Activated CD4-positive, alpha-beta memory T cell treated with anti-CD3 and anti-CD28 coated beads, Interleukin-2, amount 10 ng/mL, durations not matched to agents 7 days and 5 days (primary cell): ENCODE measurements around the gene CHD3. TPM values are rescaled to one million over a fixed set of nuclear protein-coding genes. Genes with fewer than 3 reads are reported as not detected.

Experiments used
- CTCF ChIA-PET: fragments of 350-600 bp; sonication (Branson Sonifier 250); formaldehyde crosslinking; loops from one replicate; lab custom pipeline; 2021; ENCODE audit warnings: antibody characterized with exemption, inconsistent platforms; lab: Charles Lee
- POLR2A ChIA-PET: fragments of 350-600 bp; sonication (Branson Sonifier 250); formaldehyde crosslinking; loops from one replicate; lab custom pipeline; 2021; ENCODE audit warnings: antibody characterized with exemption; lab: Charles Lee
- DNase-seq: peaks from one replicate; pipeline ENCODE4 v3.0.0-alpha.2; 2020
- H3K27ac Mint-ChIP-seq: one replicate; pipeline ENCODE4 v1.8.0; 2021; ENCODE audit warnings: mild to moderate bottlenecking, mixed read lengths
- H3K27me3 Mint-ChIP-seq: one replicate; pipeline ENCODE4 v1.8.0; 2021; ENCODE audit warnings: mixed read lengths
- H3K36me3 Mint-ChIP-seq: one replicate; pipeline ENCODE4 v1.8.0; 2021; ENCODE audit warnings: low read depth, mixed read lengths
- H3K4me1 Mint-ChIP-seq: one replicate; pipeline ENCODE4 v1.8.0; 2021; ENCODE audit warnings: mixed read lengths
- H3K4me3 Mint-ChIP-seq: one replicate; pipeline ENCODE4 v1.8.0; 2021; ENCODE audit warnings: mild to moderate bottlenecking, mixed read lengths
- H3K9me3 Mint-ChIP-seq: one replicate; pipeline ENCODE4 v1.8.0; 2021; ENCODE audit warnings: mixed read lengths
- total RNA-seq, 2 experiments: library from RNA; stranded (reverse); gene quantifications; one replicate each; pipeline ENCODE4 v1.2.3, GENCODE V29; 2021

The CHD3 gene
- total RNA-seq, 2 experiments from 2014 or later, result 127 to 131 TPM

- ChIA-PET POLR2A (interaction anchor here (0.5 to 10.4 kb wide), 21 partner anchors 9 to 344 kb away, joined by 3 to 144 read pairs (median 4); partner anchors contain the start of genes CHD3, CNTROB, KCNAB3 and NAA38), CTCF (interaction anchor here (0.7 to 7.9 kb wide), 15 partner anchors 14 to 144 kb away, joined by 3 to 90 read pairs (median 5); partner anchors contain the start of genes KCNAB3 and NAA38)
- DNase-seq, result peak; percentile 84
- H3K36me3 Mint-ChIP-seq, result peaks cover 17% of the 10 kb centered on the region
- H3K9me3 Mint-ChIP-seq, result no peaks in the 10 kb centered on the region
- H3K27ac Mint-ChIP-seq, result peak within 1 kb of the TSS; percentile 88
- no peaks in the 10 kb centered on the region for H3K27me3 Mint-ChIP-seq
- peak within 1 kb of the TSS; percentile 90 for H3K4me3 Mint-ChIP-seq
- H3K4me1 Mint-ChIP-seq, result peaks cover 35% of the 10 kb centered on the region
Observed at GRCh38 chr17:7915611-7916384, 27.2 kb downstream of the CHD3 start, which contains the start of gene RNF227. Gene RNF227 (minus strand): TSS chr17:7916289. CDS start chr17:7916195, 94 bp downstream.

GRCh38 chr17:7916385-7916682 lies 27.7 kb downstream of the CHD3 start:
- Mint-ChIP-seq H3K9me3 (no peaks in the 10 kb centered on the region), H3K4me3 (peak overlapping the region; percentile 60), H3K36me3 (peaks cover 12% of the 10 kb centered on the region), H3K27ac (peak overlapping the region; percentile 21), H3K27me3 (no peaks in the 10 kb centered on the region), H3K4me1 (peaks cover 35% of the 10 kb centered on the region)
- ChIA-PET CTCF (interaction anchor here (0.7 to 7.9 kb wide), 18 partner anchors 11 to 144 kb away, joined by 3 to 90 read pairs (median 4); partner anchors contain the start of genes CNTROB, KCNAB3, NAA38 and TRAPPC1), POLR2A (interaction anchor here (0.7 to 10.4 kb wide), 15 partner anchors 8 to 345 kb away, joined by 3 to 144 read pairs (median 5); partner anchors contain the start of genes CHD3, CNTROB, KCNAB3 and NAA38)
- DNase-seq, result no peak

GRCh38 chr17:7916808-7917207 lies 28.2 kb downstream of the CHD3 start:
- no peaks in the 10 kb centered on the region for H3K27me3 Mint-ChIP-seq
- CTCF ChIA-PET, result interaction anchor here (1.1 to 7.9 kb wide), 7 partner anchors 11 to 82 kb away, joined by 3 to 90 read pairs (median 5); partner anchors contain the start of genes CNTROB, NAA38 and TRAPPC1
- peaks cover 8% of the 10 kb centered on the region for H3K36me3 Mint-ChIP-seq
- H3K4me3 Mint-ChIP-seq, result peak overlapping the region; percentile 60
- no peak for DNase-seq
- H3K4me1 Mint-ChIP-seq, result peaks cover 37% of the 10 kb centered on the region
- peak overlapping the region; percentile 21 for H3K27ac Mint-ChIP-seq
- H3K9me3 Mint-ChIP-seq, result no peaks in the 10 kb centered on the region
- POLR2A ChIA-PET, result interaction anchor here (0.8 to 10.4 kb wide), 7 partner anchors 10 to 230 kb away, joined by 3 to 144 read pairs (median 8); partner anchors contain the start of genes CNTROB, KCNAB3, NAA38 and TP53

GRCh38 chr17:7922269-7922844 lies 33.8 kb downstream of the CHD3 start:
- POLR2A ChIA-PET, result interaction anchor here (0.7 to 10.4 kb wide), 2 partner anchors 9 to 65 kb away, joined by 3 to 144 read pairs; partner anchors contain the start of genes CNTROB, KCNAB3 and TRAPPC1
- CTCF ChIA-PET, result interaction anchor here (0.7 to 7.9 kb wide), 2 partner anchors 67 kb away, joined by 4 to 90 read pairs; no protein-coding TSS in a partner anchor

GRCh38 chr17:7922845-7923628 lies 34.4 kb downstream of the CHD3 start:
- Mint-ChIP-seq H3K27ac (peak overlapping the region; percentile 55), H3K4me1 (peaks cover 19% of the 10 kb centered on the region), H3K27me3 (no peaks in the 10 kb centered on the region), H3K4me3 (peak overlapping the region; percentile 65), H3K36me3 (peaks cover 2% of the 10 kb centered on the region), H3K9me3 (no peaks in the 10 kb centered on the region)
- ChIA-PET POLR2A (interaction anchor here (0.7 to 10.4 kb wide), 3 partner anchors 9 to 66 kb away, joined by 3 to 144 read pairs (median 3); partner anchors contain the start of genes CNTROB, KCNAB3 and TRAPPC1), CTCF (interaction anchor here (0.6 to 0.7 kb wide), 2 partner anchors 67 kb away, joined by 3 to 4 read pairs; no protein-coding TSS in a partner anchor)
- DNase-seq, result peak; percentile 84

More at GRCh38 chr17:7922269-7922844, 33.8 kb downstream of the CHD3 start:
- Mint-ChIP-seq H3K4me3 (peak overlapping the region; percentile 65), H3K4me1 (peaks cover 17% of the 10 kb centered on the region), H3K27ac (peak overlapping the region; percentile 55), H3K27me3 (no peaks in the 10 kb centered on the region), H3K36me3 (no peaks in the 10 kb centered on the region), H3K9me3 (no peaks in the 10 kb centered on the region)
- DNase-seq, result no peak

GRCh38 chr17:7927596-7927995 lies 39.0 kb downstream of the CHD3 start:
- DNase-seq, result no peak
- ChIA-PET CTCF (interaction anchor here (1.8 kb wide), 1 partner anchor 14 kb away, joined by 4 read pairs; no protein-coding TSS in a partner anchor), POLR2A (interaction anchor here (1.4 to 1.8 kb wide), 2 partner anchors 12 to 23 kb away, joined by 4 to 8 read pairs; partner anchors contain the start of gene RNF227)
- H3K4me1 Mint-ChIP-seq, result peaks cover 31% of the 10 kb centered on the region
- H3K27me3 Mint-ChIP-seq, result no peaks in the 10 kb centered on the region
- no peak overlapping the region for H3K27ac Mint-ChIP-seq
- H3K4me3 Mint-ChIP-seq, result no peak overlapping the region
- peaks cover 20% of the 10 kb centered on the region for H3K36me3 Mint-ChIP-seq
- no peaks in the 10 kb centered on the region for H3K9me3 Mint-ChIP-seq

- H3K9me3 Mint-ChIP-seq, result no peaks in the 10 kb centered on the region
- peak; percentile 68 for DNase-seq
- H3K36me3 Mint-ChIP-seq, result peaks cover 24% of the 10 kb centered on the region
- H3K4me1 Mint-ChIP-seq, result peaks cover 38% of the 10 kb centered on the region
- ChIA-PET CTCF (interaction anchor here (0.8 to 1.4 kb wide), 5 partner anchors 14 to 94 kb away, joined by 3 to 9 read pairs (median 4); partner anchors contain the start of genes NAA38 and RNF227), POLR2A (interaction anchor here (3.0 to 6.9 kb wide), 2 partner anchors 10 to 11 kb away, joined by 11 to 144 read pairs; partner anchors contain the start of gene RNF227)
- H3K27me3 Mint-ChIP-seq, result no peaks in the 10 kb centered on the region
- peak within 1 kb of the TSS; percentile 87 for H3K27ac Mint-ChIP-seq
- H3K4me3 Mint-ChIP-seq, result peak within 1 kb of the TSS; percentile 93
Observed at GRCh38 chr17:7929158-7930023, 40.8 kb downstream of the CHD3 start, which contains the start of gene KCNAB3. Gene KCNAB3 (minus strand): TSS chr17:7929856. CDS start chr17:7929435, 421 bp downstream.

GRCh38 chr17:7930841-7931631 lies 42.4 kb downstream of the CHD3 start:
- ChIA-PET CTCF (interaction anchor here (0.6 to 2.8 kb wide), 11 partner anchors 9 to 244 kb away, joined by 3 to 54 read pairs (median 3); partner anchors contain the start of gene TP53), POLR2A (interaction anchor here (0.5 to 6.9 kb wide), 16 partner anchors 9 to 412 kb away, joined by 3 to 144 read pairs (median 10); partner anchors contain the start of genes RNF227, TP53 and WRAP53)
- peaks cover 51% of the 10 kb centered on the region for H3K4me1 Mint-ChIP-seq
- DNase-seq, result no peak
- no peaks in the 10 kb centered on the region for H3K9me3 Mint-ChIP-seq
- no peaks in the 10 kb centered on the region for H3K27me3 Mint-ChIP-seq
- peak overlapping the region; percentile 87 for H3K27ac Mint-ChIP-seq
- H3K36me3 Mint-ChIP-seq, result peaks cover 37% of the 10 kb centered on the region
- peak overlapping the region; percentile 93 for H3K4me3 Mint-ChIP-seq

GRCh38 chr17:7931709-7932482 lies 43.3 kb downstream of the CHD3 start, which contains the start of the genes CNTROB and TRAPPC1:
Gene CNTROB (plus strand): TSS chr17:7932206. CDS start chr17:7933080, 874 bp downstream.
Gene TRAPPC1 (minus strand): TSS chr17:7931946. CDS start chr17:7931829, 117 bp downstream.
- peak within 1 kb of the TSS; percentile 87 for H3K27ac Mint-ChIP-seq
- ChIA-PET CTCF (interaction anchor here (0.6 to 3.8 kb wide), 22 partner anchors 9 to 245 kb away, joined by 3 to 54 read pairs (median 4); partner anchors contain the start of genes KDM6B, NAA38 and TP53), POLR2A (interaction anchor here (0.5 to 6.9 kb wide), 27 partner anchors 8 to 413 kb away, joined by 3 to 144 read pairs (median 5); partner anchors contain the start of genes CYB5D1, GUCY2D, NAA38 and RNF227)
- peaks cover 56% of the 10 kb centered on the region for H3K4me1 Mint-ChIP-seq
- DNase-seq, result peak; percentile 100
- no peaks in the 10 kb centered on the region for H3K9me3 Mint-ChIP-seq
- peak within 1 kb of the TSS; percentile 93 for H3K4me3 Mint-ChIP-seq
- peaks cover 46% of the 10 kb centered on the region for H3K36me3 Mint-ChIP-seq
- H3K27me3 Mint-ChIP-seq, result no peaks in the 10 kb centered on the region
